GM12892 (cell line): Measurements from ENCODE around the gene LRFN2.

Experiments
- DNase-seq: peaks from one replicate; pipeline ENCODE4 v3.0.0; 2011; ENCODE audit not compliant: insufficient read length
- FAIRE-seq: peaks from 2 replicates; lab custom pipeline; 2011; peaks lifted over from hg19 to GRCh38; lab: Jason Lieb, UNC
- POLR2A ChIP-seq: IDR thresholded peaks from 2 replicates; pipeline ENCODE4 v1.6.1; 2011; ENCODE audit warnings: low read depth, low read length, control low read depth
- POLR2AphosphoS5 ChIP-seq: IDR thresholded peaks from 2 replicates; pipeline ENCODE4 v1.6.1; 2011; ENCODE audit warnings: low read depth, low read length, control low read depth
- TAF1 ChIP-seq: IDR thresholded peaks from 2 replicates; pipeline ENCODE4 v1.6.1; 2011; ENCODE audit warnings: low read depth, mild to moderate bottlenecking, control low read depth, low read length, borderline replicate concordance

The LRFN2 gene

DNA sequence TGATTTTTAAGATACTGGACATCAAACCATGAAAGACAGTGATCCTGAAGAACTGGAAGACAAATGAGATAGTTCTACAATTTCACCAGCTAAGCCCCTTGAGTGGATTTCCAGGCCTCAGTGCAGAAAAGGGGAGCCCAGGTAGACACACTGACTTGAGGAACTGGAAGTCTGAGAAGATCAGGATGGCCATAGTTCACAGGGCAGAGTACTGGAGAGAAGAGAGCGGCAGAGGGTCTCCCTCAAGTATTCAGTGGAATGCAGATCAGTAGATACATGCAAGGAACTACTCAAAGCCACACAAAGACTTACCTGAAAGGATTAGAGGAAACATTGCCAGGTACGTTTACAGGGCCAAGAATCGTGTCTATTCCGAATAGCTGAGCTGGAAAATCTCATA lies 224.3 kb downstream of the LRFN2 start:
- TF ChIP-seq POLR2AphosphoS5 (no peak), TAF1 (no peak), POLR2A (no peak)
- DNase-seq (no peak), FAIRE-seq (no peak)

DNA sequence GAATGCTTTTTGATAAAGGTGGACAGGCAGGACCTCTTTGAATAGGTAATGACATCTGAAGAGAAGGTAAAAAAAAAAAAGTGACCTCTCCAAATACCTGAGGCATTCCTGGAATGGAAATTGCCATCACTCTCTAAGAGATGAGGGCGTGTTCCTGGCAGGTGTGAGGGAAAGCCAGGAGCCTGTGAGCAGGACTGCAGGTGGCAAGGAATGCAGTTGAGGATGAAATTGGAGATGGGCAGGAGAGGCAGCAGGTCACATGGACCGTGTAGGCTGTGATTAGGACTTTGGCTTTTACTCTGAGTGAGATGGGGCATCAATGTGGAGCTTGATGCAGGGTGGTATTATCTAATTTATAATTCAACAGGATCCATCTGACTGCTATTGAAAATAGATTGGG lies 227.4 kb downstream of the LRFN2 start:
- TF ChIP-seq POLR2A (no peak), TAF1 (no peak), POLR2AphosphoS5 (no peak)
- DNase-seq (no peak), FAIRE-seq (no peak)

GRCh38 chr6:40358473-40359460 lies 228.4 kb downstream of the LRFN2 start:
- FAIRE-seq: no peak
- TF ChIP-seq TAF1 (no peak), POLR2AphosphoS5 (no peak), POLR2A (no peak)
- no peak for DNase-seq

GRCh38 chr6:40356242-40356910 lies 230.8 kb downstream of the LRFN2 start:
- no peak for FAIRE-seq
- TF ChIP-seq POLR2AphosphoS5 (no peak), TAF1 (no peak)

GRCh38 chr6:40355532-40355931 lies 231.6 kb downstream of the LRFN2 start:
- no peak for FAIRE-seq
- TF ChIP-seq POLR2AphosphoS5 (no peak), TAF1 (no peak), POLR2A (no peak)
- no peak for DNase-seq

More at GRCh38 chr6:40356242-40356910, 230.8 kb downstream of the LRFN2 start:
- no peak for DNase-seq

DNA sequence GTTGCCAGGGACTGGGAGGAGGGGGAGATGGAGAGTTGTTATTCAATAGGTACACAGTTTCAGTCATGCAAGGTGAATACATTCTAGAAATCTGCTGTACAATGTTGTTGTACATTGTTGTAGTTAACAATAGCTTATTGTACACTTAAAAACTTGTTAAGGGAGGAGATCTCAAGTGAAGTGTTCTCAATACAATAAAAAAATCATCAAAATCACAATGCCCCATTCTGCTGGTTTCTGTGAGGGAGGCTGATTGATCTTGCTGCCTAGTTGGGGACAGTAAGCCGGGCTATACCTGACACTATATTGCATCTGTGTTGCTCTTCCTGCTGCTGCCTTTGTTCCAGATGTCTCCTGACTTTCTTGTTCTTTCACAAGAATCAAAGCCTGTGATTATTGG lies 232.1 kb downstream of the LRFN2 start:
- DNase-seq: no peak

GRCh38 chr6:40353967-40354452 lies 233.2 kb downstream of the LRFN2 start:
- no peak for TF ChIP-seq POLR2A
- no peak for TF ChIP-seq TAF1
- TF ChIP-seq POLR2AphosphoS5: no peak
- FAIRE-seq (no peak), DNase-seq (no peak)

More for the DNA sequence above, 232.1 kb downstream of the LRFN2 start:
- no peak for FAIRE-seq
- no peak for TF ChIP-seq POLR2AphosphoS5
- no peak for TF ChIP-seq TAF1
- no peak for TF ChIP-seq POLR2A

DNA sequence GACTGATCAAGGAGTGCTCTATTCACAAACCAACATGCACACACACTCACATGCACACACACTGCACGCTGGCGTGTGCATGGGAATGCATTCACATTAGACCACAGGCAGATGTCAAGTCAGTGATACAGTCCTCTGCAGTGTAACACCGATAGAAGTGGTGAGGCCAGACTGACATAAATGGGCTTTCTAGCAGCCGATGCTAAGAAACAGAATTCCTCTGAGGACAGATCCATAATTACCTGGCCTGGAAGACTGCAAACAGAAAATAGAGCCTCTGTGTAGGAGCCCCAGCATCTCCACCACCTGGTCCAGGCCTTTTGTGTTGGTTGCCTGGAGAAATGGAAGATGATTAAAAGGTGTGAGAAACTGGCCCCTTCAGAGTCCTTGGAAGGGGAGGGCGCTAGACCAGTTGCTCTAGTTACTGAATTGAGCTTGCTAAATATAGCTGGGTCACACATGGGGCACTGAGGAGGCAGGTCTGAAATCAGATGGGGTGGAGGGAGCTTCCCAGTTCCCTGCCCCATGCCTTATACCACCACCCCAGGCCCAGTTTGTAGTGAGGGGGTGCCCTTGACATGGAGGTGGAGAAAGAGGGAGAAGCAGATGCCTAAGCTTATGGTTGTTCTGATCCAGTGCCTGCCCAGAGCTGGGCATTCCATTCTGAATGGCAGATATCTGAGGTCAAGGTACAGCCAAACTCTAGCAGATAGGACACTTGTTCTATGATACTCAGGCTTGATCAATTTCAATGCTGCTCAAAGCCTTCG lies 233.8 kb downstream of the LRFN2 start:
- no peak for FAIRE-seq
- TF ChIP-seq TAF1 (no peak), POLR2AphosphoS5 (no peak), POLR2A (no peak)

DNA sequence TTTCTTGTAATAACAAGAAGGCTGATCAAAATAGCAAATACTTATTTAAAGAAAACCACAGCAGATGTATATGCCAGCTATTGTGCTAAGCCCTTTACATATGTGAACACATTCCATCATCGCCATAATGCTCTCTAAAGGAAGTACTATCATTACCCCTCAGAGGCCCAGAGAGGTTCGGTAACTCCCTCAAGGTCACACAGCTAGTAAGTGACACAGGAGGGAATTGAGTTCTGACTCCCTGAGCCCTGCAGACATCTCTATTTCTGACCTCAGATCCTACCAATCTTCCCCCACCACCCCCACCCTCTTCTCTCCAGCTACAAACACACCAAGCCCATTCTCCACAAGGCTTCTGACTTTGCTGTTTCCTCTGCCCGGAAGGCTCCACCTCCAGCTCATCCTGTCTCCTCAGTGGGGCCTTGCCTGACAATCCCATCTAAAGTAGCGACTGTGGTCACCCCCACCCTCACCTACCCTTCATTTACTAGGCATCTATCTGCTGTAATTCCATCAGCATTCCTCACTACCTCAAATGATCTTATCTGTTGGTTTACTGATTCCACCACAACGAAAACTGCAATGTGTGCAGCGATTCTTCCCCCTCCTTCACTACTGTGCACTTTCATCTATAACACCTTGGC lies 234.5 kb downstream of the LRFN2 start:
- TF ChIP-seq TAF1: no peak
- no peak for TF ChIP-seq POLR2A
- no peak for TF ChIP-seq POLR2AphosphoS5
- FAIRE-seq (no peak), DNase-seq (no peak)

More for the DNA sequence above, 233.8 kb downstream of the LRFN2 start:
- no peak for DNase-seq

GRCh38 chr6:40352006-40352405 lies 235.2 kb downstream of the LRFN2 start:
- FAIRE-seq (no peak), DNase-seq (no peak)

More at GRCh38 chr6:40352006-40352405, 235.2 kb downstream of the LRFN2 start:
- TF ChIP-seq POLR2A: no peak
- no peak for TF ChIP-seq TAF1
